ENCODE data around the gene AJM1.

Gene AJM1

GRCh38 chr9:136804509-136805206 lies 37.6 kb upstream of the AJM1 start:
- no peak for DNase-seq (ENCODE audit: low read depth in 1 of 2, low spot score in 1 of 2)
- no peak overlapping the region for H3K4me3 ChIP-seq (replicated peaks; ENCODE audit: insufficient read depth, low read length)
- H3K27me3 ChIP-seq (ENCODE audit: insufficient read depth, poor library complexity, severe bottlenecking), result peaks cover 5% of the 10 kb centered on the region
- TF ChIP-seq GABPA (IDR thresholded peaks at IDR 0.05; ENCODE audit: low read depth) (no peak), POLR2AphosphoS5 (IDR thresholded peaks at IDR 0.05; ENCODE audit: low read depth) (no peak), REST (IDR thresholded peaks at IDR 0.05; ENCODE audit: insufficient replicate concordance, low read depth) (no peak), SPI1 (IDR thresholded peaks at IDR 0.05; ENCODE audit: borderline replicate concordance, low read depth) (no peak), CTCF (IDR thresholded peaks at IDR 0.05; ENCODE audit: insufficient read depth, low read length) (no peak)
- H3K27ac ChIP-seq (replicated peaks), result no peak overlapping the region

GRCh38 chr9:136805207-136805740 lies 37.0 kb upstream of the AJM1 start:
- DNase-seq (ENCODE audit: low read depth in 1 of 2, low spot score in 1 of 2), result no peak
- Histone ChIP-seq H3K4me3 (replicated peaks; ENCODE audit: insufficient read depth, low read length) (no peak overlapping the region), H3K27ac (replicated peaks) (no peak overlapping the region), H3K27me3 (ENCODE audit: insufficient read depth, poor library complexity, severe bottlenecking) (peaks cover 5% of the 10 kb centered on the region)
- TF ChIP-seq REST (IDR thresholded peaks at IDR 0.05; ENCODE audit: insufficient replicate concordance, low read depth), result no peak
- no peak for TF ChIP-seq CTCF (IDR thresholded peaks at IDR 0.05; ENCODE audit: insufficient read depth, low read length)
- TF ChIP-seq POLR2AphosphoS5 (IDR thresholded peaks at IDR 0.05; ENCODE audit: low read depth), result no peak
- no peak for TF ChIP-seq GABPA (IDR thresholded peaks at IDR 0.05; ENCODE audit: low read depth)
- TF ChIP-seq SPI1 (IDR thresholded peaks at IDR 0.05; ENCODE audit: borderline replicate concordance, low read depth), result no peak

- peaks cover 3% of the 10 kb centered on the region for H3K27me3 ChIP-seq (ENCODE audit: insufficient read depth, poor library complexity, severe bottlenecking)
- no peak for DNase-seq (ENCODE audit: low read depth in 1 of 2, low spot score in 1 of 2)
- no peak overlapping the region for H3K27ac ChIP-seq (replicated peaks)
- TF ChIP-seq GABPA (IDR thresholded peaks at IDR 0.05; ENCODE audit: low read depth) (no peak), CTCF (IDR thresholded peaks at IDR 0.05; ENCODE audit: insufficient read depth, low read length) (no peak), REST (IDR thresholded peaks at IDR 0.05; ENCODE audit: insufficient replicate concordance, low read depth) (no peak), POLR2AphosphoS5 (IDR thresholded peaks at IDR 0.05; ENCODE audit: low read depth) (no peak), SPI1 (IDR thresholded peaks at IDR 0.05; ENCODE audit: borderline replicate concordance, low read depth) (no peak)
- no peak overlapping the region for H3K4me3 ChIP-seq (replicated peaks; ENCODE audit: insufficient read depth, low read length)
Observed at GRCh38 chr9:136806067-136806466, 36.2 kb upstream of the AJM1 start.
